Measurements from ENCODE around the gene WDR36.

DNA sequence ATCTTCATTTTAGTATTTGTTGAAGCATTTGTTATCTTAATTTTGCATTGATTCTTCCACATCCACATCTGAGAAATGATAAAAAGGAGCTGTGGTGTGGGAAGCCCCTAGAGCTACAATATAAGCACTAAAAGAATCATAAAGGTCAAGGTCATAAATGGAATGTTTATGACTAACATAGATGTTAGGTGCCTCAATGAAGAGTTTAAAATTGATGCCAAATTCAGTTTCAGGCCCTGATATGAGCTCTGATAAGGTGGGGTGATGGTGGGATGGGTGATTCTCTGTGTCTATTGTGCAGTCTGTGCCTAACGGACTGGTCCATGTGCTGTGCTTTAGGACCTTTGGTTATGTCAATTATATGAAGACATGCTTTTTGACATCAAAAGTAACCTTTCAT is 70.9 kb downstream of the WDR36 start:
- TF ChIP-seq, protein P1, sequence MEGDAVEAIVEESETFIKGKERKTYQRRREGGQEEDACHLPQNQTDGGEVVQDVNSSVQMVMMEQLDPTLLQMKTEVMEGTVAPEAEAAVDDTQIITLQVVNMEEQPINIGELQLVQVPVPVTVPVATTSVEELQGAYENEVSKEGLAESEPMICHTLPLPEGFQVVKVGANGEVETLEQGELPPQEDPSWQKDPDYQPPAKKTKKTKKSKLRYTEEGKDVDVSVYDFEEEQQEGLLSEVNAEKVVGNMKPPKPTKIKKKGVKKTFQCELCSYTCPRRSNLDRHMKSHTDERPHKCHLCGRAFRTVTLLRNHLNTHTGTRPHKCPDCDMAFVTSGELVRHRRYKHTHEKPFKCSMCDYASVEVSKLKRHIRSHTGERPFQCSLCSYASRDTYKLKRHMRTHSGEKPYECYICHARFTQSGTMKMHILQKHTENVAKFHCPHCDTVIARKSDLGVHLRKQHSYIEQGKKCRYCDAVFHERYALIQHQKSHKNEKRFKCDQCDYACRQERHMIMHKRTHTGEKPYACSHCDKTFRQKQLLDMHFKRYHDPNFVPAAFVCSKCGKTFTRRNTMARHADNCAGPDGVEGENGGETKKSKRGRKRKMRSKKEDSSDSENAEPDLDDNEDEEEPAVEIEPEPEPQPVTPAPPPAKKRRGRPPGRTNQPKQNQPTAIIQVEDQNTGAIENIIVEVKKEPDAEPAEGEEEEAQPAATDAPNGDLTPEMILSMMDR (IDR thresholded peaks at IDR 0.05 in 4 of 5, conservative IDR thresholded peaks at IDR 0.05 in 1 of 5): no peak
- no peak for TF ChIP-seq POLR2A (IDR thresholded peaks at IDR 0.05)
